SK-N-MC (cell line): ENCODE data around the gene ALS2.
"Not testable (repeated sequence)": the region's sequence is repeated elsewhere in the genome, so short reads cannot be mapped to it uniquely, and the experiment has no call there.

Experiments used
- DNase-seq: peaks from one replicate; pipeline ENCODE4 v3.0.0-alpha.2; 2011; ENCODE audit warnings: low read depth, low spot score
- H3K27ac ChIP-seq: fragments of 200-600 bp; sonication (generic); 2 replicates; pipeline ENCODE4 v1.5.1; 2016; ENCODE audit warnings: mixed run types
- H3K36me3 ChIP-seq: fragments of 200-600 bp; sonication (generic); 2 replicates; pipeline ENCODE4 v1.6.1; 2017; ENCODE audit warnings: antibody characterized with exemption, low read length, mixed read lengths; ENCODE audit not compliant: insufficient read depth
- H3K4me3 ChIP-seq: fragments of 200-600 bp; sonication (generic); 2 replicates; pipeline ENCODE4 v1.5.1; 2016
- H3K9ac ChIP-seq: fragments of 200-600 bp; sonication (generic); 2 replicates; pipeline ENCODE4 v1.8.0; 2017; ENCODE audit warnings: mixed run types, mixed read lengths; ENCODE audit not compliant: insufficient read length
- H3K9me3 ChIP-seq: fragments of 200-600 bp; sonication (generic); 2 replicates; pipeline ENCODE4 v1.6.1; 2017; ENCODE audit warnings: low read depth, mild to moderate bottlenecking, antibody characterized with exemption, low read length, moderate library complexity, mixed read lengths
- EZH2 ChIP-seq: fragments of 200-600 bp; sonication (generic); IDR thresholded peaks from one replicate; pipeline ENCODE4 v1.6.1; 2017; ENCODE audit warnings: antibody characterized with exemption
- FOXP2 ChIP-seq: optimal IDR thresholded peaks from 2 replicates; pipeline ENCODE3; 2011; ENCODE audit warnings: mild to moderate bottlenecking, moderate library complexity; ENCODE audit not compliant: insufficient read depth; ENCODE audit errors: extremely low read length, control extremely low read depth
- POLR2AphosphoS5 ChIP-seq: IDR thresholded peaks from 2 replicates; pipeline ENCODE4 v1.6.1; 2012; ENCODE audit warnings: mild to moderate bottlenecking, low read depth, low read length, borderline replicate concordance

ALS2 gene

DNA sequence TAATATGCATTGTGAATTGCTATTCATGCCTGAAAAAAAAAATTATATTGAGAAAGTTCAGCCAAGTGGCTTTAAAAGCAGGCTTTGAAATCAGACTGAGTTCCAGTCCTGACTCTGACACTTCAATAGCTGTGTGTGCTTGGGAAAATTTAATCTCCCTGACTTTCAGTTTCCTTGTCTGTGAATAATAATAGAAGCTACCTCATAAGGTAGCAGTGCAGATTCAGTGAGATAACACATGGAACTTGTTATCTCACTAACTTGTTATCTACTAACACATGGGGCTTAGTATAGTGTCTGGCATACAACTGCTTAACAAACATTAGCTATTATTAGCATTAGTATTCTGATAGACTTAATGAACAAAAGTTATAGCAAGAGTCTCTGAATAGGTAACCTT, 14.9 kb downstream of the ALS2 start:
- Histone ChIP-seq H3K4me3 (no peak overlapping the region), H3K36me3 (peaks cover 24% of the 10 kb centered on the region), H3K27ac (no peak overlapping the region), H3K9me3 (no peaks in the 10 kb centered on the region), H3K9ac (no peak overlapping the region)
- DNase-seq: no peak
- no peak for TF ChIP-seq POLR2AphosphoS5
- no peak for TF ChIP-seq FOXP2
- no peak for TF ChIP-seq EZH2

DNA sequence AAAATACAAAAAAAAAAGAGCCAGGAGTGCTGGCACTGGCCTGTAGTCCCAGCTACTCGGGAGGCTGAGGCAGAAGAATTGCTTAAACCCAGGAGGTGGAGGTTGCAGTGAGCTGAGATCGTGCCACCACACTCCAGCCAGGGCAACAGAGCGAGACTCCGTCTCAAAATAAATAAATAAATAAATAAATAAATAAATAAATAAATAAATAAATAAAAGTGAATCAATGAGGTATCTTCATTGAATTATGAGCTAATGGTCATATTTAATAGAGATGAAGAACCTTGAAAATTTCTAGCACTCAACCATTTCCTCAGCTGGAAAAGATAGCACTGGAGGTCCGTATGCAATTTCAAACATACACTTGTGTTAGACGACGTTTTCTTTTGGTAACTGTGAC, 16.3 kb downstream of the ALS2 start:
- DNase-seq: not testable (repeated sequence)

DNA sequence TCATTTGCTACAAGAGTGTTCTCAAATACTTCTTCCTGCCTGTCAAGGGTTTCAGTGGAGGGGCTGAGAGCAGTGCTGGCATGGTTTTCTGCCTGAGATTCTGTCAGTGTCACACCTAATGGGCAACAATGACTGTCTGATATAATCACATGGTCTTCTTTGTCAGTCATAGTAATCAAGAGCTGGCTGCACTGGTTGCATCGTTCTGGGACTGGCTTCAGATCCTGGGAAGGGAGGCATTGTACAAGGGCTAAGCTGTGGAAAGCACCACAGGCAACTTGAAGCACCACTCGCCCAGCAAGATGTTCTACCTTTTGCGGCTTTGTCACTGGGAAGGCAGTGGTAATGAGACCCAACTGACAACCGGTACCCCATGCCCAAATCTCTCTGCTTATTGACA, 19.6 kb downstream of the ALS2 start:
- H3K36me3 ChIP-seq: peaks cover 50% of the 10 kb centered on the region
- TF ChIP-seq FOXP2 (no peak), POLR2AphosphoS5 (no peak), EZH2 (no peak)
- H3K27ac ChIP-seq: no peak overlapping the region
- H3K9ac ChIP-seq: no peak overlapping the region
- no peak overlapping the region for H3K4me3 ChIP-seq
- no peaks in the 10 kb centered on the region for H3K9me3 ChIP-seq
- no peak for DNase-seq

More for the DNA sequence above, 16.3 kb downstream of the ALS2 start:
- H3K27ac ChIP-seq, H3K4me3 ChIP-seq, H3K9me3 ChIP-seq, H3K9ac ChIP-seq: not testable (repeated sequence)
- peaks cover 33% of the 10 kb centered on the region for H3K36me3 ChIP-seq

GRCh38 chr2:201759567-201759966, 21.2 kb downstream of the ALS2 start:
- Histone ChIP-seq H3K9ac (peak overlapping the region; percentile 11), H3K9me3 (no peaks in the 10 kb centered on the region)
- no peak for DNase-seq

DNA sequence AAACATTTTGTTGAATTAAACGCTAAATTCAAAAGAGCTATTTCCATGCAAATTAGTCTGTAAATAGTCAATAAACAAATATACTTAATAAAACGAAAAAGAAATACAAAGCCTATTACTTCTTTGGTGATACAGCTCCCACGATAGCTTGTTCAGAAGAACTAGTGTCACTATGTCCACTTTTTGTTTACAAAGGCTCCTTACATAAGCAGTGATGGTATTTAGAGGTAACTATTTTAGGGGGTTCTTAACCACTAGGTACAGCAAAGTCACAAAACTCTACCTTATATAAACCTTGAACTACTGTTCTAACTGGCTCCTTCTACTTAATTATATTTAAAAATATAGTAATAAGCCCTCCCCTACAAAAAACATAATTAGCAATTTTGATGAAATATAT, 21.9 kb downstream of the ALS2 start:
- no peak for DNase-seq
- Histone ChIP-seq H3K36me3 (peaks cover 47% of the 10 kb centered on the region), H3K9me3 (no peaks in the 10 kb centered on the region), H3K4me3 (no peak overlapping the region), H3K27ac (no peak overlapping the region), H3K9ac (no peak overlapping the region)
- TF ChIP-seq FOXP2 (no peak), POLR2AphosphoS5 (no peak)

More at GRCh38 chr2:201759567-201759966, 21.2 kb downstream of the ALS2 start:
- peaks cover 47% of the 10 kb centered on the region for H3K36me3 ChIP-seq
- H3K27ac ChIP-seq: 0 out of 2 replicates have a peak overlapping the region, but pooled peaks have one; percentile 20
- H3K4me3 ChIP-seq: no peak overlapping the region
- TF ChIP-seq EZH2: no peak
- no peak for TF ChIP-seq POLR2AphosphoS5
- no peak for TF ChIP-seq FOXP2

- Histone ChIP-seq H3K4me3 (no peak overlapping the region), H3K27ac (no peak overlapping the region), H3K9ac (no peak overlapping the region), H3K36me3 (peaks cover 44% of the 10 kb centered on the region), H3K9me3 (no peaks in the 10 kb centered on the region)
- no peak for DNase-seq
- no peak for TF ChIP-seq FOXP2
- TF ChIP-seq POLR2AphosphoS5: no peak
- TF ChIP-seq EZH2: no peak
Observed at GRCh38 chr2:201758234-201758633, 22.5 kb downstream of the ALS2 start.

GRCh38 chr2:201754717-201755415, 25.9 kb downstream of the ALS2 start:
- H3K27ac ChIP-seq: no peak overlapping the region
- H3K9me3 ChIP-seq: no peaks in the 10 kb centered on the region
- no peak for DNase-seq
- no peak overlapping the region for H3K4me3 ChIP-seq
- TF ChIP-seq FOXP2 (no peak), POLR2AphosphoS5 (no peak), EZH2 (no peak)
- H3K36me3 ChIP-seq: peaks cover 34% of the 10 kb centered on the region
- H3K9ac ChIP-seq: no peak overlapping the region

DNA sequence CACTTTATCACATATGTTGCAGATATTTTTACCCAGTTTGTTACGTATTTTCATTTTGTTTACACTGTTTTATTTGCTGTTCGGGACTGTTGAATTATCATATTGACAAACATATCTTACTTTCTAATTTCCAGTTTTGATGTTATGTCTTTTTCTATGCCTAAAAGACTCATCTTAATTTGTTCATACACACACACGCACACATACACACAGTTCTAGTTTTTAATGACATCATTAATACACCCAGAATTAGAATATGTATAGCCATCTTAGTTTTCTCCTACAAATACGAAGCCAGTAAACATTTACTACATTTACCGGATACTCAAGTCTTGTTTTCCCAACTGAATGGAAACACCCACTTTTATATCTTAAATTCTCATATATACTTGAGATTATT, 29.2 kb downstream of the ALS2 start:
- H3K9me3 ChIP-seq: no peaks in the 10 kb centered on the region; the same call in 1 of the 2 replicates
- no peak for DNase-seq
- TF ChIP-seq EZH2: no peak
- TF ChIP-seq FOXP2: no peak
- no peak for TF ChIP-seq POLR2AphosphoS5
- H3K9ac ChIP-seq: no peak overlapping the region
- H3K27ac ChIP-seq: no peak overlapping the region
- peaks cover 22% of the 10 kb centered on the region for H3K36me3 ChIP-seq
- no peak overlapping the region for H3K4me3 ChIP-seq

GRCh38 chr2:201746551-201746950, 34.2 kb downstream of the ALS2 start:
- Histone ChIP-seq H3K27ac (no peak overlapping the region), H3K4me3 (no peak overlapping the region), H3K9ac (no peak overlapping the region), H3K9me3 (no peaks in the 10 kb centered on the region; the same call in 1 of the 2 replicates), H3K36me3 (peaks cover 24% of the 10 kb centered on the region)
- no peak for TF ChIP-seq FOXP2
- TF ChIP-seq EZH2: no peak
- no peak for TF ChIP-seq POLR2AphosphoS5
- DNase-seq: no peak
